H1 (cell line): ENCODE data around the gene SH3PXD2A. TPM values are rescaled to one million over a fixed set of nuclear protein-coding genes. Genes with fewer than 3 reads are reported as not detected.

Source experiments
- EZH2 ChIP-seq: fragments of 200-600 bp; sonication (generic); IDR thresholded peaks from 2 replicates; pipeline ENCODE4 v1.7.1; 2012; ENCODE audit warnings: low read depth, mild to moderate bottlenecking, moderate library complexity, low read length, inconsistent platforms; ENCODE audit not compliant: severe bottlenecking
- KDM1A ChIP-seq: fragments of 200-600, 300-600 bp; sonication (generic); IDR thresholded peaks from 2 replicates; pipeline ENCODE4 v1.7.1; 2016; ENCODE audit warnings: mild to moderate bottlenecking, low read length, borderline replicate concordance
- TCF12 ChIP-seq: IDR thresholded peaks from 2 replicates; pipeline ENCODE4 v1.6.1; 2011; ENCODE audit warnings: low read depth, mild to moderate bottlenecking, low read length
- polyA plus RNA-seq, 7 experiments: library from polyadenylated mRNA; depleted of rRNA in 3 of 7; stranded (reverse) in 5 of 7; unstranded in 2 of 7; fragments of >200 nt in 5 of 7; fragments of 200-250 nt in 2 of 7; gene quantifications; 1 replicate in 5 of 7; 2 replicates in 1 of 7; 4 replicates in 1 of 7; pipeline versions ENCODE4 v1.2.1 to v1.2.3, GENCODE V29; 2011 to 2013; ENCODE audit warnings: missing spikeins in 2 of 7, mixed read lengths in 2 of 7
- total RNA-seq: library from RNA; stranded (reverse); fragmentation: NEBNext Ultra II Directional; extraction: Animal tissue kit (Norgen Biotek cat#: 25700); gene quantifications from 2 replicates; pipeline ENCODE4 v1.2.1, GENCODE V29; 2021

SH3PXD2A gene
- total and polyA plus RNA-seq, 2 of the 8 experiments (the other 6 are each of a cell fraction or from before 2014, with no cell fraction given), result 5.4 to 16.3 TPM

DNA sequence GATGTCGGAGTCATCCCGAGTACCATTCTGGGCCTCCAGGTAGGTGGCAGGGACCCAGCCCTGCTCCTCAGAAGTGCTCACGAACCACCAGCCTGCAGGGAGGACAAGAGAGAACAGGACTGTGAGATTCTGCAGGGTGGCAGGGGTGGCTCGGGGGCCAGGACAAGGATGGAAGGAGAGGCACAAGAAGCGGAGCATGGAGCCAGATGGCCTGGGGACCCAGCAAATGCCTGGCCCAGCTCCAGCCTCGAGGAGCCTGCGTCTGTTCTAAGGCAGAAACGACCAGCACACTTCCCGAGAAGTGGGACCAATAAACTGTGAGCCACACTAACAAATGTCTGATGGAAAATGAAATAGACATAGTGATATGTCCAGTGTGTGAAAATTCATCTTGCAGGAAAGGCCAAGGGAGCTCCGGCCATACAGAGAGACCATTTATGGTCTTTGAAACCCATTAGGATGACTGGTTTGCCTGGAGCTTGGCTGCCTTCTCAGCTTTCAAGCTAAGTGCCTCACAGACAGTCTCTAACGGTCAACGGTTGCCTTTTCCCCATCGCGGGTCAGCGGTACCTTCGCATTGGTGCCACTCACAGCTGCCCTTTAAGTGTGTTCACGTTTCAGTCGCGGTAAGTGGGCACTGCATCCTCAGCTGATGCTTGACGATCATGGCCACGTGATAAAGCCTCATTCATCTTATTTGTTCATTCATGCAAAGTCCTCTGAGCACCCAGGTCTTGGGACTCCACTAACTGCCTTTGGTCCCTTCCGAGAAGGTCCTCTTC lies 228.1 kb downstream of the SH3PXD2A start (continued):
- TF ChIP-seq KDM1A, result no peak
- TF ChIP-seq TCF12, result no peak
- no peak for TF ChIP-seq EZH2
